Measurements from ENCODE around the gene CD81. TPM values are rescaled to one million over a fixed set of nuclear protein-coding genes. Genes with fewer than 3 reads are reported as not detected.

Gene CD81
- total and polyA plus RNA-seq, 5 experiments from 2014 or later: 15.3 to 92.1 (median 62.0) TPM

GRCh38 chr11:2368851-2369180, 8.3 kb upstream of the CD81 start:
- no peak overlapping the region for H3K4me3 Mint-ChIP-seq
- POLR2A ChIA-PET: no interaction called here
- peaks cover 0 to 2% (median 0%) of the 10 kb centered on the region in 4 donors for H3K4me1 Mint-ChIP-seq
- H3K27me3 Mint-ChIP-seq: peaks cover 0 to 2% (median 0%) of the 10 kb centered on the region in 5 donors
- no peaks in the 10 kb centered on the region for H3K9me3 Mint-ChIP-seq
- DNase-seq (no peak), ATAC-seq (no peak)
- H3K36me3 Mint-ChIP-seq: no peaks in the 10 kb centered on the region
- no peak overlapping the region for H3K27ac Mint-ChIP-seq

GRCh38 chr11:2369320-2369719, 7.8 kb upstream of the CD81 start:
- Mint-ChIP-seq H3K4me1 (peaks cover 0 to 2% (median 0%) of the 10 kb centered on the region in 4 donors), H3K4me3 (no peak overlapping the region), H3K27me3 (peaks cover 0 to 2% (median 0%) of the 10 kb centered on the region in 5 donors), H3K27ac (no peak overlapping the region), H3K9me3 (no peaks in the 10 kb centered on the region), H3K36me3 (no peaks in the 10 kb centered on the region)
- no peak for ATAC-seq
- DNase-seq: no peak
- POLR2A ChIA-PET: no interaction called here

- no peak for ATAC-seq
- POLR2A ChIA-PET: no interaction called here
- peaks cover 0 to 2% (median 0%) of the 10 kb centered on the region in 5 donors for H3K27me3 Mint-ChIP-seq
- H3K4me3 Mint-ChIP-seq: peak overlapping the region in 1 of 10 donors; percentile 6
- DNase-seq: no peak
- H3K9me3 Mint-ChIP-seq: no peaks in the 10 kb centered on the region
- no peaks in the 10 kb centered on the region for H3K36me3 Mint-ChIP-seq
- peak overlapping the region in 1 of 10 donors; percentile 7 for H3K27ac Mint-ChIP-seq
- H3K4me1 Mint-ChIP-seq: peaks cover 0 to 2% (median 0%) of the 10 kb centered on the region in 4 donors
Measured at GRCh38 chr11:2369896-2370295, 7.2 kb upstream of the CD81 start.

- POLR2A ChIA-PET: interaction anchor here (1.3 kb wide), 1 partner anchor 13 kb away, joined by 3 read pairs; no protein-coding TSS in a partner anchor
- no peaks in the 10 kb centered on the region for H3K27me3 Mint-ChIP-seq
- H3K4me1 Mint-ChIP-seq: peaks cover 1 to 16% (median 11%) of the 10 kb centered on the region in 4 donors
- H3K4me3 Mint-ChIP-seq: peak overlapping the region in 1 of 10 donors; percentile 45
- no peak for DNase-seq
- H3K9me3 Mint-ChIP-seq: no peaks in the 10 kb centered on the region
- peaks cover 0 to 2% (median 0%) of the 10 kb centered on the region in 3 donors for H3K36me3 Mint-ChIP-seq
- ATAC-seq: no peak
- H3K27ac Mint-ChIP-seq: peak overlapping the region in 1 of 10 donors; percentile 49
Measured at GRCh38 chr11:2374456-2375201, 2.5 kb upstream of the CD81 start.

- peaks cover 0 to 4% (median 0%) of the 10 kb centered on the region in 3 donors for H3K36me3 Mint-ChIP-seq
- peak overlapping the region in 6 of 10 donors; percentile 30 to 80 (median 60) for H3K4me3 Mint-ChIP-seq
- H3K9me3 Mint-ChIP-seq: no peaks in the 10 kb centered on the region
- no peak for ATAC-seq
- H3K27me3 Mint-ChIP-seq: no peaks in the 10 kb centered on the region
- no peak for DNase-seq
- peaks cover 5 to 23% (median 17%) of the 10 kb centered on the region in 4 donors for H3K4me1 Mint-ChIP-seq
- POLR2A ChIA-PET: interaction anchor here (0.6 to 1.8 kb wide), 3 partner anchors 12 to 637 kb away, joined by 3 to 5 read pairs (median 3); no protein-coding TSS in a partner anchor
- peak overlapping the region in 2 of 10 donors; percentile 2 to 24 for H3K27ac Mint-ChIP-seq
Measured at GRCh38 chr11:2375341-2375853, 1.7 kb upstream of the CD81 start.

GRCh38 chr11:2375964-2376551, 1.1 kb upstream of the CD81 start:
- H3K4me3 Mint-ChIP-seq: peak overlapping the region; percentile 26 to 83 (median 64)
- peak overlapping the region in 4 of 10 donors; percentile 15 to 79 (median 48) for H3K27ac Mint-ChIP-seq
- no peak for ATAC-seq
- H3K36me3 Mint-ChIP-seq: peaks cover 0 to 4% (median 2%) of the 10 kb centered on the region in 3 donors
- H3K27me3 Mint-ChIP-seq: no peaks in the 10 kb centered on the region
- no peak for DNase-seq
- peaks cover 9 to 30% (median 24%) of the 10 kb centered on the region in 4 donors for H3K4me1 Mint-ChIP-seq
- POLR2A ChIA-PET: interaction anchor here (1.4 to 2.4 kb wide), 4 partner anchors 11 to 77 kb away, joined by 4 to 18 read pairs (median 12); no protein-coding TSS in a partner anchor
- no peaks in the 10 kb centered on the region for H3K9me3 Mint-ChIP-seq

- peak; percentile 59 to 67 for ATAC-seq
Measured at GRCh38 chr11:2377511-2378443, 667 bp downstream of the CD81 start.

GRCh38 chr11:2378527-2379210, 1.6 kb downstream of the CD81 start:
- H3K4me1 Mint-ChIP-seq: peaks cover 15 to 51% (median 48%) of the 10 kb centered on the region in 4 donors
- POLR2A ChIA-PET: interaction anchor here (1.0 to 2.4 kb wide), 7 partner anchors 8 to 79 kb away, joined by 3 to 18 read pairs (median 7); partner anchors contain the start of genes C11orf21, TSPAN32 and TSSC4
- H3K27me3 Mint-ChIP-seq: no peaks in the 10 kb centered on the region
- H3K9me3 Mint-ChIP-seq: no peaks in the 10 kb centered on the region
- peak in 1 of 10 donors; percentile 3 for DNase-seq
- H3K27ac Mint-ChIP-seq: peak overlapping the region; percentile 43 to 92 (median 78)
- no peak for ATAC-seq
- H3K36me3 Mint-ChIP-seq: peaks cover 0 to 4% (median 2%) of the 10 kb centered on the region in 3 donors
- H3K4me3 Mint-ChIP-seq: peak overlapping the region; percentile 71 to 87 (median 80)

More at GRCh38 chr11:2377511-2378443, 667 bp downstream of the CD81 start:
- peak in 8 of 10 donors; percentile 20 to 75 (median 49) for DNase-seq
- Mint-ChIP-seq H3K4me1 (peaks cover 11 to 46% (median 39%) of the 10 kb centered on the region in 4 donors), H3K27me3 (no peaks in the 10 kb centered on the region), H3K36me3 (peaks cover 0 to 4% (median 2%) of the 10 kb centered on the region in 3 donors), H3K27ac (peak overlapping the region in 9 of 10 donors; percentile 43 to 92 (median 79)), H3K4me3 (peak overlapping the region; percentile 71 to 87 (median 80)), H3K9me3 (no peaks in the 10 kb centered on the region)
- POLR2A ChIA-PET: interaction anchor here (1.0 to 2.4 kb wide), 9 partner anchors 9 to 78 kb away, joined by 3 to 18 read pairs (median 4); partner anchors contain the start of genes C11orf21, TSPAN32 and TSSC4

GRCh38 chr11:2379466-2380174, 2.5 kb downstream of the CD81 start:
- no peaks in the 10 kb centered on the region for H3K9me3 Mint-ChIP-seq
- DNase-seq: no peak
- H3K4me3 Mint-ChIP-seq: peak overlapping the region in 7 of 10 donors; percentile 18 to 87 (median 41)
- peaks cover 18 to 58% (median 56%) of the 10 kb centered on the region in 4 donors for H3K4me1 Mint-ChIP-seq
- peaks cover 0 to 4% (median 2%) of the 10 kb centered on the region in 3 donors for H3K36me3 Mint-ChIP-seq
- H3K27me3 Mint-ChIP-seq: no peaks in the 10 kb centered on the region
- no peak for ATAC-seq
- POLR2A ChIA-PET: no interaction called here
- peak overlapping the region in 2 of 10 donors; percentile 20 to 38 for H3K27ac Mint-ChIP-seq

- H3K4me3 Mint-ChIP-seq: peak overlapping the region in 8 of 10 donors; percentile 9 to 81 (median 32)
- POLR2A ChIA-PET: no interaction called here
Measured at GRCh38 chr11:2380396-2380795, 3.3 kb downstream of the CD81 start.

More at GRCh38 chr11:2380396-2380795, 3.3 kb downstream of the CD81 start:
- ATAC-seq (no peak), DNase-seq (peak in 1 of 10 donors; percentile 0)
- Mint-ChIP-seq H3K36me3 (peaks cover 0 to 4% (median 2%) of the 10 kb centered on the region in 3 donors), H3K9me3 (no peaks in the 10 kb centered on the region), H3K27me3 (no peaks in the 10 kb centered on the region), H3K4me1 (peaks cover 21 to 66% (median 63%) of the 10 kb centered on the region in 4 donors), H3K27ac (peak overlapping the region in 3 of 10 donors; percentile 38 to 83 (median 40))
